Measurements from ENCODE around the gene SLIT3.
A peak's percentile ranks its signal among the peaks of the same experiment; 100 is the strongest.

Gene SLIT3

GRCh38 chr5:168796593-168797580, 504.1 kb downstream of the SLIT3 start:
- no peak overlapping the region for H3K4me3 ChIP-seq (ENCODE audit: low read length)
- TF ChIP-seq, protein P1, sequence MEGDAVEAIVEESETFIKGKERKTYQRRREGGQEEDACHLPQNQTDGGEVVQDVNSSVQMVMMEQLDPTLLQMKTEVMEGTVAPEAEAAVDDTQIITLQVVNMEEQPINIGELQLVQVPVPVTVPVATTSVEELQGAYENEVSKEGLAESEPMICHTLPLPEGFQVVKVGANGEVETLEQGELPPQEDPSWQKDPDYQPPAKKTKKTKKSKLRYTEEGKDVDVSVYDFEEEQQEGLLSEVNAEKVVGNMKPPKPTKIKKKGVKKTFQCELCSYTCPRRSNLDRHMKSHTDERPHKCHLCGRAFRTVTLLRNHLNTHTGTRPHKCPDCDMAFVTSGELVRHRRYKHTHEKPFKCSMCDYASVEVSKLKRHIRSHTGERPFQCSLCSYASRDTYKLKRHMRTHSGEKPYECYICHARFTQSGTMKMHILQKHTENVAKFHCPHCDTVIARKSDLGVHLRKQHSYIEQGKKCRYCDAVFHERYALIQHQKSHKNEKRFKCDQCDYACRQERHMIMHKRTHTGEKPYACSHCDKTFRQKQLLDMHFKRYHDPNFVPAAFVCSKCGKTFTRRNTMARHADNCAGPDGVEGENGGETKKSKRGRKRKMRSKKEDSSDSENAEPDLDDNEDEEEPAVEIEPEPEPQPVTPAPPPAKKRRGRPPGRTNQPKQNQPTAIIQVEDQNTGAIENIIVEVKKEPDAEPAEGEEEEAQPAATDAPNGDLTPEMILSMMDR (conservative IDR thresholded peaks at IDR 0.05; ENCODE audit: low read depth, low read length): no peak

DNA sequence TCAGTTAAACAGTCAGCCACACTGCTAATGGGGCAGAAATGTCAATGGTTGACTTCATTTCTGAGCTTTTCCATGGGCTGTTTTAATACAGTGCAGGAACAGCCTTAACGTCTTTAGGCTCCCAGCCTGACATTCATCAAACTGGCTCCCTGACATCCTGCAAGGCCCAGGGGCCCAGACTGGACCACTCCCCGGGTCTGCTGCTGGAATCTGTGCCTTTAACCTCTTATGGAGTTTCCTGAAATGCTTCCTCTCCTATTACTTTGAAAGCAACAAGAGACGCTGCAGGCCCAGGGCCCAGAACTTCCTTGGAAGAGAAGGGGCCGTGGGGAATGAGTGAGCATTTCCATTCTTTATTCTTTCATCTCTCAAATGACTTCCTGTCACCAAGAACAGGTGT, 504.9 kb downstream of the SLIT3 start:
- no peak for DNase-seq (ENCODE audit: low read depth)
- TF ChIP-seq, protein P1 (conservative IDR thresholded peaks at IDR 0.05; ENCODE audit: low read depth, low read length): no peak
- H3K4me3 ChIP-seq (ENCODE audit: low read length): no peak overlapping the region

More at GRCh38 chr5:168796593-168797580, 504.1 kb downstream of the SLIT3 start:
- DNase-seq (ENCODE audit: low read depth): no peak

- TF ChIP-seq, protein P1 (conservative IDR thresholded peaks at IDR 0.05; ENCODE audit: low read depth, low read length): no peak
- DNase-seq (ENCODE audit: low read depth): peak; percentile 97
These were observed 506.8 kb downstream of the SLIT3 start for GRCh38 chr5:168793841-168794837.

GRCh38 chr5:168792678-168793077, 508.3 kb downstream of the SLIT3 start:
- DNase-seq (ENCODE audit: low read depth): no peak
- no peak overlapping the region for H3K4me3 ChIP-seq (ENCODE audit: low read length)
- TF ChIP-seq, protein P1 (conservative IDR thresholded peaks at IDR 0.05; ENCODE audit: low read depth, low read length): no peak

More at GRCh38 chr5:168793841-168794837, 506.8 kb downstream of the SLIT3 start:
- no peak overlapping the region for H3K4me3 ChIP-seq (ENCODE audit: low read length)

DNA sequence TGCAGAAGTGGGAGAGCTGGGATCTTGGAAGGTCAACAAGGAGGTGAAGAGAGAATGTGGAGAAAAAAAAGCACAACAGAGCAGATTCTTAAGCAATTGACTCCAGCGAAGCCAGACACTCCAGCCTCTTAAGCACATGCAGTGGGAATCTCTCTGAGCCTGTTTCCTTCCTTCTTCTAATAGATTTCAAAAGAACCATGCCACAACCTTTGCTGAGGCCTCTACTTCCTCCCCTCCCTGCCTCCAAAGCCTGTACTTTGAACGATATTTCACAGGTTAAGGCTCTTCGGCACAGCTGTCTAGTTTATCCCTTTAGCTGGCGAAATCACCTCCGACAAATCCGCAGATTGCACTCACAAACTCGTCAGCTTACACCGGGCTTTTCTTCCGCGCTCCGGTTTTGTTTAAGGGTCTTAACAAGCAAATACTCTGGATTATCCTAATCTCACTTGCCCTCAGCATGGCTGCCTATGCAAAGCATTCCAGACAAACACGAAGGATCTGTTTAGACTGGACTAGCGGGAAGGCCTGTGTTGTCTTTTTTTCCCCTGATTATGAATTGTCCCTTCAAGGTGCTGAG, 510.2 kb downstream of the SLIT3 start:
- DNase-seq (ENCODE audit: low read depth): no peak
- TF ChIP-seq, protein P1 (conservative IDR thresholded peaks at IDR 0.05; ENCODE audit: low read depth, low read length): no peak
- no peak overlapping the region for H3K4me3 ChIP-seq (ENCODE audit: low read length)

DNA sequence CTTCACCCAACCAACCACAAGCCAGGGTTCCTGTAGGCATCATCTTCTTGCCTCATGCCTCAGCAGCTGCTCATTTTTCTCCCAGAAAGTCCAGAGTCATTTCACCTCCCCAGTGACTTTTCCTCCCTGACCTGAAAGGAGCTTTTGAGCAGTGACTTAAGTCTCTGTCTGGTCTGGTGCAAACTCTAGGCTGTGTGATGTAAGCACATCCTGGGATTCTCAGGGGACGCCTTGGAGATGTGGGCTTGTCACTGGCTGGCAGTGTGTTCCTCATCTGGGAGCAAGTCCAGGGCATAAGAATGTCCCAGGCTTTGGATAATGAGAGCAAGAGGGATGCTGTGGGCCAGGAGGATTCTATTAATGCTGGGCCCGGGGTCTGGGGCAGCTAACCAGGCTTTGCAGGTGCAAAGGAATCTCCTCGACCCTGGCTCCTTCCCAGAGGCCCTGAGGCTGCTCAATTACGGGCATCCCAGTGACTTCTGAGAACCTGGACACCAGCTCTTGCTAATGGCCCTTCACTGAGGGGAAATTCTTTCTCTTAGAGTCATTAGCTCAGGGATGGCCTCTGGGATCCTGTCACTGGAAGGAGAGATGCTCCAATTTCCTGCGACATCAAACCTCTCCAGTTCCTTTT, 510.8 kb downstream of the SLIT3 start:
- no peak for DNase-seq (ENCODE audit: low read depth)
- no peak overlapping the region for H3K4me3 ChIP-seq (ENCODE audit: low read length)

More for the DNA sequence above, 510.8 kb downstream of the SLIT3 start:
- TF ChIP-seq, protein P1 (conservative IDR thresholded peaks at IDR 0.05; ENCODE audit: low read depth, low read length): no peak

All from retinal pigment epithelial cell (primary cell).